ENCODE measurements around the gene ABCD1. TPM values are rescaled to one million over a fixed set of nuclear protein-coding genes. Genes with fewer than 3 reads are reported as not detected.
"Not testable (repeated sequence)": the region's sequence is repeated elsewhere in the genome, so short reads cannot be mapped to it uniquely, and the experiment has no call there.

Gene ABCD1
- total RNA-seq, 1 donor from 2014 or later: 7.7 TPM

- H3K27ac Mint-ChIP-seq; intact Hi-C loops (cut with micrococcal nuclease); H3K9me3 Mint-ChIP-seq; DNase-seq; H3K36me3 Mint-ChIP-seq (ENCODE audit: low read depth); H3K27me3 Mint-ChIP-seq; H3K4me1 Mint-ChIP-seq; H3K4me3 Mint-ChIP-seq: not testable (repeated sequence)
Observed at GRCh38 chrX:153699210-153699783, 25.4 kb upstream of the ABCD1 start.

DNA sequence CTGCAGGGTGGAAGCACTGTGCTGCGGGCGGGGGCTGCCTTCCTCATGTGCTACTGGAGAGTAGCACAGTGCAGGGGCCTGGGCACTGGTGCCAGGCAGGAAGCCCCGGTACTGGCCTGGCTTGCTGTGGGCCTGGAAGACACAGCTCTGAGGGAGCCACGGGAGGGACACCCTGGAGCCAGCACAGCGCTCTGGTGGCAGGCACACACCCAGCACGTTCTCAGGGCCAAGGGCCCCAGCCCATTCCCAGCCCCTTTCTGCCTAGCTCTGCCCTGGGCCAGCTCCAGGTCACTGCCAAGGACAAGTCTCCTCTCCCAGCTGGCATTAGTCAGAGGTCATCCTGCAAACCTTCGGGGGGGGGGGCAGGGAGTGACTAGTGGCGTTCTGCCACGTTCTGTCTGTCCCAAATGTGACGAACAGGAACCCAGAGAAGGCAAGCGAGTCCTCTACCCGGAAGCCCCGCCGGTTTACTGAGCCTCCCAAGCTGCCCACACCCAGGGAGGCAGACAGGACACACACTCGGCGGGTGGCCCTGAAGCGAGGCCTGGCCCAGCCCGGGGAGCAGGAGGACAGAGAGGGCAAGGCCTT lies 24.8 kb upstream of the ABCD1 start:
- DNase-seq; H3K27me3 Mint-ChIP-seq; H3K4me1 Mint-ChIP-seq; H3K9me3 Mint-ChIP-seq; H3K36me3 Mint-ChIP-seq (ENCODE audit: low read depth); H3K4me3 Mint-ChIP-seq; intact Hi-C loops (cut with micrococcal nuclease); H3K27ac Mint-ChIP-seq: not testable (repeated sequence)

DNA sequence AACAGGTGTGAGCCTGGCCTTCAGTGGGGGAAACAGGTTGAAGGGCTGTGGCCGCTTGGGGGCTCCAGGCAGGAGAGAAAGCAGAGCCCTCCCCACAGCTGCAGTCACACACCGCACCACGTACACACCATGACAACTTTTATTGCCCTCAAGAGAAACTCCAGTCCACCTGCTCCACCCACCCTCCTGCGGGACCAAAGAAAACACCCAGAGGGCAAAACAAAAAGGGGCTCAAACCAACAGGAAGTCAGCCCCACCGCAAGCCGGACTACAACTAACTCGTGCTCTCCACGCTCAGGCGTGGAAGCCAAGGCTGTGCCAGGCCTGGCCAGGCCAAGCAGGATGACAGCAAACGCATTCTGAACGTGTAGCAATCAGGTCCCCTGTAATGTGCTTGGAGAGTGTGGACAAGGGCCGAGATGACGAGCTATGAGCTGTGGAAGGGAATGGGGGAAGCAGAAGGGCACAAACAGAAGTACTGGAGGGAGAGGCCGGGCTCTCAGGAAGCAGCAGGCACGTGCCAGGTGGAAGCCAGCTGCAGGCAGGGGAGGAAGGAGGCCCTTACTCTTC lies 24.2 kb upstream of the ABCD1 start:
- no peak overlapping the region for H3K27ac Mint-ChIP-seq
- peaks cover 9% of the 10 kb centered on the region for H3K36me3 Mint-ChIP-seq (ENCODE audit: low read depth)
- H3K4me3 Mint-ChIP-seq: no peak overlapping the region
- intact Hi-C loops (cut with micrococcal nuclease): no loop called here
- H3K4me1 Mint-ChIP-seq: no peaks in the 10 kb centered on the region
- no peaks in the 10 kb centered on the region for H3K9me3 Mint-ChIP-seq
- no peak for DNase-seq
- H3K27me3 Mint-ChIP-seq: no peaks in the 10 kb centered on the region

DNA sequence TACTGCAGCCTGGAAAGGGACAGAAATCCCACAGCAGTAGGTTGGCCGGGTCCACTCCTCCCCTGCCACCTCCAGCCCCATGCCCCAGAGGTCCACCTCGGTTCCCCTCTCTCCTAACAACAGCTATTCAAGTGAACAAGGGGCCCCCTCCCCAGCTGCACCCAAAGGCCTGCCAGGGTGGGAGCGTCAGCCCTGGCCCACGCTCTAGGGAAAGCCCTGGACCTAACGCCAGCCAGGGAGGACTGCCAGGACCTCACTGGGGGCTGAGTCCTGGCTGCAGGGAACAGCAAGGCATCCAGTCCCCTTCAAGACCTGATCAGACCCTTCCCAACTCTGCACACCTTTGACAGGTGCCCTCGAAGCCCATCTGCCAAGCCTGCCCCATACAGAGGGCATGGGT lies 23.7 kb upstream of the ABCD1 start:
- Mint-ChIP-seq H3K27ac (no peak overlapping the region), H3K36me3 (ENCODE audit: low read depth) (peaks cover 9% of the 10 kb centered on the region), H3K4me1 (no peaks in the 10 kb centered on the region), H3K4me3 (no peak overlapping the region), H3K9me3 (no peaks in the 10 kb centered on the region), H3K27me3 (no peaks in the 10 kb centered on the region)
- DNase-seq: no peak
- intact Hi-C loops (cut with micrococcal nuclease): no loop called here

DNA sequence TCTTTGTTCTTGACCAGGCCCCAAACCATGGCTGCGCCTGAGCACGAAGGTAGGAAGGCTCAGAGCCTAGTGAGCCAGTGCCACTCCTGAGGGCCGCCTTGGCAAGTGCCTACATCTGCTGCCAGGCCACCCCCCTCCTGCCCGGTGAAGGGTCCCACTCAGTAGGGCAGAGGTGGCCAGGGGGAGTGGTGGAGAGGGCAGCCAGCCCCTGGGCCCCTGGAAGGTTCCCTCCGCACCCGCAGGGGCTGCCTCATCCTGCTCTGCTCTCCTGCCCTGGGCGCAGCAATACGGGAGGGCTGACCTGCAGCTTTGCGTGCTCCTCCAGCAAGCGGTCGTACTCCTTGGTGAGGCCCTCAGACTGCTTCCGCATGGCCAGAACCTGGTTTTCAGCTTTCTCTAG lies 22.9 kb upstream of the ABCD1 start:
- no peak overlapping the region for H3K4me3 Mint-ChIP-seq
- H3K27me3 Mint-ChIP-seq: no peaks in the 10 kb centered on the region
- H3K4me1 Mint-ChIP-seq: peaks cover 3% of the 10 kb centered on the region
- H3K9me3 Mint-ChIP-seq: no peaks in the 10 kb centered on the region
- intact Hi-C loops (cut with micrococcal nuclease): no loop called here
- H3K36me3 Mint-ChIP-seq (ENCODE audit: low read depth): peaks cover 14% of the 10 kb centered on the region
- H3K27ac Mint-ChIP-seq: no peak overlapping the region
- DNase-seq: no peak

DNA sequence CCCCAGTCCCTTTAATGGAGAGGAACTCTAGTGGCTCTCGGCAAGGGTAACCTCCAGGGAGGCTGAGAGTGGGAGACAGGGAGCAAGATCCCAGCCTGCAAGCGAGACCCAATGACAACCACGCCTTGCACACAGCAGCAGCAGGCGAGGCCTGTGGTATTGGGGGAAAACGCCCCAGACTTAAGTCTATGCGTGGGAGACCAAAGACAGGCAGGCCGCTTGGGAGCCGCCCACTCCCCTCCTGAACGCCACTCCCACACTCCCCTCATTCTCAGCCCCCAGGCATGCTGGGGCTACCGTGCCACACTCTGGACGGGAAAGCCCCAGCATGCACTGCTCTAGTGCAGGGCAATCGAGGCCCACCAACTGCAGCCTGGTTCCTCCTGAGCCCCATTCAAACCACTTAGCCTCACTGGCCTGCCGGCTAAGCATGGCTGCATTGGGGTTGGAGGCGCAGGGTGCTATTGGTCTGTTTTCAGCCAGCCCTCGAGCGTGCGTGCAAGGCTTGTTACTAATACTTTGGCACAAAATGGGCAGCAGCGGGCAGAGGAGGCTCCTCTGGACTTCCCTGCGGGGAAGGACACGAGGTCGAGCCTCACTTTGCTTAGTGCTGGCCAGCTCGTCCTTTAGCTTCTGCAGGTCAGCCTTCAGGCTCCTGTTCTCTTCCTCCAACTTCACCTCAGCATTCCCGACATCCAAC lies 22.2 kb upstream of the ABCD1 start:
- Mint-ChIP-seq H3K36me3 (ENCODE audit: low read depth) (peaks cover 16% of the 10 kb centered on the region), H3K27ac (no peak overlapping the region), H3K27me3 (no peaks in the 10 kb centered on the region), H3K4me3 (no peak overlapping the region), H3K9me3 (no peaks in the 10 kb centered on the region), H3K4me1 (peaks cover 3% of the 10 kb centered on the region)
- intact Hi-C loops (cut with micrococcal nuclease): no loop called here
- DNase-seq: no peak

GRCh38 chrX:153703036-153703370 lies 21.7 kb upstream of the ABCD1 start:
- Mint-ChIP-seq H3K27me3 (no peaks in the 10 kb centered on the region), H3K4me3 (no peak overlapping the region), H3K4me1 (peaks cover 3% of the 10 kb centered on the region), H3K27ac (no peak overlapping the region), H3K9me3 (no peaks in the 10 kb centered on the region), H3K36me3 (ENCODE audit: low read depth) (peaks cover 15% of the 10 kb centered on the region)
- DNase-seq: no peak
- intact Hi-C loops (cut with micrococcal nuclease): no loop called here

GRCh38 chrX:153704021-153704526 lies 20.6 kb upstream of the ABCD1 start:
- no peaks in the 10 kb centered on the region for H3K9me3 Mint-ChIP-seq
- no peaks in the 10 kb centered on the region for H3K27me3 Mint-ChIP-seq
- no peak overlapping the region for H3K4me3 Mint-ChIP-seq

DNA sequence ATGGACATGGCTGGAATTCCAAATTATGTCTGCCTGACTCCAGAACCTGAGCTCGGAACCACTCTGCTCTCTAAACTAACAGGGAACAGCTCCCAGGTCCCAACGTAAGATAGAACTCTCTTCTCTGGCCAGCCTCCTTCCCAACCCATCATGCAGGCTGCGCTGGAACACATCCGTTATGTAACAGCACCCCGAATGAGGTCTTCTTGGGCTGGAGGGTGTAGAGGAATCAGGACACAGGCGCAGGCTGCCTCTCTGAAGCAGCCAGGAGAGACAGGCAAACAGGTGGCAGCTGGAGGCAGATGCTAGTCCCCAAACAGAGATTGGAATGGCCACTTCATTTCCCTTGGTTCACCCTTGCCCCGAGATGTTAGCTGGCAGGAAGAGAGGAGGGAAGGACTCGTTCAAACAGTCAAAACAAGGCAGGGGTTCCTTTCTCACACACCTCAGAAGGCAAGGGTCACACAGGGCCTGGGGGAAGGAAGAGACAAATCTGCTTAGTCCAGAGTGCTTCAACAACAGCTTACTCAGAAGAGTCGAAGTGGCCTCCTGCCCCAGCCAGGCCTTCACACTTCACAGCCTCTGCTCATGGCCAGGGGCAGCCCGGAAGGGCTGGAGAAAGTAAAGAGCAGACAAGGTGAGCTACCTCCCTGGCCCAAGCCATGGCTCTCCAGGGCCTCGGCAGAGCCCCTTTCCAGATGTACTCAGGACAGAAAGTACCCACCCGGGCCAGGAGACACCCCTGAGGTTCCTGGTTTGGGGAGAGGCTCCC lies 19.8 kb upstream of the ABCD1 start:
- H3K4me3 Mint-ChIP-seq; H3K27ac Mint-ChIP-seq; H3K9me3 Mint-ChIP-seq; H3K27me3 Mint-ChIP-seq; H3K4me1 Mint-ChIP-seq; intact Hi-C loops (cut with micrococcal nuclease); DNase-seq: not testable (repeated sequence)
- H3K36me3 Mint-ChIP-seq (ENCODE audit: low read depth): peaks cover 15% of the 10 kb centered on the region

More at GRCh38 chrX:153704021-153704526, 20.6 kb upstream of the ABCD1 start:
- H3K4me1 Mint-ChIP-seq: peaks cover 3% of the 10 kb centered on the region
- intact Hi-C loops (cut with micrococcal nuclease): no loop called here
- no peak overlapping the region for H3K27ac Mint-ChIP-seq
- peaks cover 15% of the 10 kb centered on the region for H3K36me3 Mint-ChIP-seq (ENCODE audit: low read depth)
- DNase-seq: no peak

DNA sequence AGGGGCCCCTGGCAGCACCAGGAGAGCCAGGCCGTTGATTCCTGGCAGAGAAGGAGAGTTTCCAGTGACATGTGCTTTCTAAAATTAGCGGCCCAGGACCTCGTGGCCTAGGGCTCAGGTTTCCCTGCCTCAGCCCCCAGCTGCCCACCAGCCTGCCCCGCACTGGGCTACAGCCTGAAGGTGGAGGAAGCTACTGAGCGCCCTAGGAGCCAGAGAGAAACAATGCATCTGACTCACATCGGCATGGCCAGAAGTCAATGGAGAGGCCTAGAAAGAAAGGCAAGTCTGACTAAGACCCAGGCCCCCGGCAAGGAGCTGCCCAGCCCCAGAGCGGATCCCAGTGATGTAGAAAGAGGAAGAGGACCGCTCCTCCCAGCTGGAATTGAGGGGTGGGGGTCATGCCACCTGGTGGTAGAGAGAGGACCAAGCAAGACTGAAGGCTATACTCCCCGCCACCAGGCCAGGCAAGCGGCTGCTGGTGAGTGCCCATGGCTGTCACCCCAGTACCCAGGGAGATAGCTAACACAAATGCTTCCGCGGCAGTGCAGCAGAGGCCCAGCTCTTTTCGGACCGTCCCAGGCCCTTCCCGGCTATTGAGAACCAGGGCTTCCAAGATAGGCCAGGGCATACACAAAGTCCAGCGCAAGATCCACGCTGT lies 19.1 kb upstream of the ABCD1 start:
- H3K27ac Mint-ChIP-seq; H3K27me3 Mint-ChIP-seq; intact Hi-C loops (cut with micrococcal nuclease); DNase-seq; H3K4me3 Mint-ChIP-seq; H3K4me1 Mint-ChIP-seq; H3K9me3 Mint-ChIP-seq: not testable (repeated sequence)
- peaks cover 17% of the 10 kb centered on the region for H3K36me3 Mint-ChIP-seq (ENCODE audit: low read depth)

DNA sequence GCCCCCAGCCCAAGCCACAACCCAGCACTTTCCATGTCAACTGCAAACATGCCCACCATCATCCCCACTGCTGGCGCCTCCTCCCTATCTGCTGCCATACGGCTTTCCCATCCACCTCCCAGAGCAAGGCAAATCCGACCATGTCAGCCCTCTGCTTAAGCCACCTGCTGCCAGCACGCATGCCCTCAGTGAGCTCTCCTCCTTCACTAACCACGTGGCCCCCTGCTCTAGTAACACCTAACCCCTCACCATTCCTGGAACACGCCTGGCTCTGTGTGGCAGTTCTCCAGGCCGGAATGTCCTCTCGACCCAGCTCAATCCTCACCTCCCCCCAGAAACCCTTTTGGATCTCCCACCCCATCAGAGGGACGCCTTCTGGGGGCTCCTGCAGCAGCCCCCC lies 17.9 kb upstream of the ABCD1 start:
- Mint-ChIP-seq H3K36me3 (ENCODE audit: low read depth) (peaks cover 21% of the 10 kb centered on the region), H3K4me3 (no peak overlapping the region), H3K4me1 (peaks cover 3% of the 10 kb centered on the region), H3K27ac (no peak overlapping the region), H3K27me3 (no peaks in the 10 kb centered on the region), H3K9me3 (no peaks in the 10 kb centered on the region)
- DNase-seq: no peak
- intact Hi-C loops (cut with micrococcal nuclease): no loop called here

DNA sequence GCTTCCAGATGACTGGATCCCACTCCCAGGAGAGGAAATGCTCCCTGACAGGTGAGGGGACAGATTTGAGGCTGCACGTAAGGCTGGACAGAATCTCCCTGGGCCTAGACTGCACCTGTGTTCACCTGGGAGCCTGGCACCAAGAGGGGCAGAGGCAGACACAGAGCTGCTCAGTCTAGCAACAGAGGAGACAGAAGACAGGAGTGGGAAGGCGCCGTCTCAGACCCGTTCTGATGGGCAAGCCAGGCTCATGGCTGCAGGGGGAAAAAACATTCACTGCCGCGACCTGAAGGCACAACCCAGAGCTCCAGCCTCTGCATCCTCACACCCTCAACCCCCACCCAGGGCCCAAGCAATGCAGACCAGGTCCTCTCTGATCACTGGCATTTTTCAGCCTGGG lies 17.2 kb upstream of the ABCD1 start:
- no peak for DNase-seq
- intact Hi-C loops (cut with micrococcal nuclease): no loop called here
- Mint-ChIP-seq H3K27me3 (no peaks in the 10 kb centered on the region), H3K4me3 (no peak overlapping the region), H3K4me1 (peaks cover 3% of the 10 kb centered on the region), H3K27ac (no peak overlapping the region), H3K9me3 (no peaks in the 10 kb centered on the region), H3K36me3 (ENCODE audit: low read depth) (peaks cover 21% of the 10 kb centered on the region)

DNA sequence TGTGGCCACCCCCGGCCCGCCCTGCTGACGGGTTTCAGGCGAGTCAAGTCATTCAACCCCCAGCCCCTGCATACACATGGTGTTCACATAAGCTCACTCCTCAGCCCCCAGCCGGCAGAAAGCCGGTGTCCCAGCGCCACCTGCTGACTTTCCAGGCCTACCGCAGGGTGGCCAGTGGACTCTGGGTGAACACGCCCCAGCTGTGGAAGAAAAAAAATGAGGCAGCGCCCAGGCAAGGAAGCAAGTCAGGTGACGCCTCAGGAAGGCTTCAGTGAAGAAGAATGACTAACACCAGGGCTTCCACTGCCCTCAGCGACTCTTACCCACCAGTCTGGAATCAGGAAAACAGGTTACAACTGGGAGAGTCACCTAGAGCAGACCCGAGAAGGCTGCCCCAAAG lies 16.2 kb upstream of the ABCD1 start:
- H3K4me1 Mint-ChIP-seq: peaks cover 4% of the 10 kb centered on the region
- H3K4me3 Mint-ChIP-seq: no peak overlapping the region
- intact Hi-C loops (cut with micrococcal nuclease): no loop called here
- no peaks in the 10 kb centered on the region for H3K27me3 Mint-ChIP-seq
- H3K9me3 Mint-ChIP-seq: no peaks in the 10 kb centered on the region
- peak; percentile 82 for DNase-seq
- peaks cover 24% of the 10 kb centered on the region for H3K36me3 Mint-ChIP-seq (ENCODE audit: low read depth)
- no peak overlapping the region for H3K27ac Mint-ChIP-seq

Data from activated CD4-positive, alpha-beta T cell treated with anti-CD3 and anti-CD28 coated beads, Interleukin-2, amount 10 ng/mL, durations not matched to agents 24 days and 14 days (primary cell).